Stimulated activated CD4-positive, alpha-beta T cell treated with anti-CD3 and anti-CD28 coated beads, TNF-alpha, amount 100 ng/mL, for 48 hours (primary cell): ENCODE results near the gene TUBAL3.

Experiments
- DNase-seq, 3 donors: peaks; one replicate each; pipeline ENCODE4 v3.0.0-alpha.2; 2020; ENCODE audit warnings: low read depth in 3 of 3

The TUBAL3 gene

GRCh38 chr10:5404208-5405041, at the start of gene TUBAL3:
Gene TUBAL3, minus strand, starts transcription at chr10:5404828. Its CDS starts 36 bp downstream, at chr10:5404792.
- DNase-seq, result no peak

DNA sequence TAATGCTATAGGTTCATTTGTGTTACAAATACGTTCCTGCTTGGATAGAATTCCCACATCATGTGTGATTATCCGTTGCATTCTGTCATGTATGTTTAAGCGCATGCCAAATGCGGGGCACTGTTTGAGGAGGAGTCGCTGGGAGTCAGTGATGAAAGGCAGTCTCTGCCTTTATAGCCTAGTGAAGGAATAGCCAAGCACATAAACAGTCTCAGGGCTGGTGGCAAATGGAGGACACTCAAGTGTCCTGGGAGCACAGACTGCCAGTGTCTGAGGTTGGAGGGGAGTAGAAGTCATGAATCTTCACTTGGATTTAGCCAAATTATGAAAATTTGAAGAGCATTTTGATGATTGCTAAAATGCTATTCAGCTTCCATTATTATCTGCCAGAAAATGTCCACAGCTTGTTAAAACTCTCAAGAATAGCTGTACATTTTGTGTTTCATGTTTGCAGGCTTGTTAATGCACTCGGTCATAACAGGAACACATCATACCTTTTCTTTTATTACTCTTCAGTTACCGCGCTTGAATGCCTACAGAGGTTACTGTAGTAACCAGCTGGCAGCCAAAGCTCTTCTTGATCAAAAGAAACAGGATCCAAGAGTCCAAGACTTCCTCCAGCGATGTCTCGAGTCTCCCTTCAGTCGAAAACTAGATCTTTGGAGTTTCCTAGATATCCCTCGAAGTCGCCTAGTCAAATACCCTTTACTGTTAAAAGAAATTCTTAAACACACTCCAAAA, 49.3 kb upstream of the TUBAL3 start:
- DNase-seq, result no peak

GRCh38 chr10:5450605-5451384, 46.2 kb upstream of the TUBAL3 start:
- DNase-seq, result no peak

- DNase-seq, result no peak
Observed at GRCh38 chr10:5449823-5450222, 45.2 kb upstream of the TUBAL3 start.

DNA sequence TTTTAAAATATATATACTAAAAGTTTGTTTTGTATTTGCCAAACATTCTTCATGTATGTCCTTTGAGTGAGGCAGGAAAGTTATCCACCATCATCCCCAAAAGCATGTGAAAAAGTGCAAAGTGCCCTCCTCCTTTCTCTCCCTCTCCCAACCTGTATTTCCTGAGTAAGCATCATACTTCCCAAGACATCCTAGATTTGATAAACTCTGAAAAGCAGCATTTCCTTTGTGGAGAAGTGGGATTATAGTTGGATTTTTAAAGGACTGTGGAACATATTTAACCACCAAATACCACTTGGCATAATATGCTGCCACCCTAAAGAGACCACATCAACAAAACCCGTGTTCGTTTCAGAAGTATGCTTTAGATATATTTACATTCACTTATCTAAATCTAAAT, 44.6 kb upstream of the TUBAL3 start:
- DNase-seq, result no peak

DNA sequence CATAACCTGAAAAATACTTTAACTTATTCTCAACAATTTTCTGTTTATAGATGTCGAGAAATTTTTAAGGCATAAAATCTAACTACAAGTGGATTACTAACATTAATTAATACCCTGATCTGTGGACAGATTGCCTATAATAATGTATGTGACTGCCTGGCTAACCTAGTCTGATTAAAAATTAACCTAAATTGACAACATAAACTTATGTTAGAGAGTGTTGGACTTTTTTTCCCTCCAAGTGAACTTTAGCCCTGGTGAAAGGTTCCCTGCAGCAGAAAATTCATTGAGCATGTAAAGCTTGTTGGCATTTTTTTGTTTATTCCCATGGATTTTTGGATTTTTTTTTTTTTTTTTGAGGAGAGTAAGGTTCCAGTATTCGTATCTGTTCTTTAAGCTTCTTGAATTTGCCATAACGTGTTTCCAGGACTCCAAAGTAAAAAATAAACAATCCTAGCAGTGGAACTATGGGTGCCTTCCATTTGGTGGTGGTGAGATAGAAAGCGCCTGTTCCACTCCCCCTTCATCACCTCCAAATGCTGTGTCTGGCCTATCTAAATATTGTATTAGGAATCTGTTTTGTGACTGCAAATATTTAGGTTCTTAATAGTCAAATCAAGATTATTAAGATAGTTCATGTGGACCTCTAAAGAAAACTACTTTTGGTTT, 43.8 kb upstream of the TUBAL3 start:
- no peak for DNase-seq

- no peak for DNase-seq
Observed at GRCh38 chr10:5447611-5448071, 43.0 kb upstream of the TUBAL3 start.

DNA sequence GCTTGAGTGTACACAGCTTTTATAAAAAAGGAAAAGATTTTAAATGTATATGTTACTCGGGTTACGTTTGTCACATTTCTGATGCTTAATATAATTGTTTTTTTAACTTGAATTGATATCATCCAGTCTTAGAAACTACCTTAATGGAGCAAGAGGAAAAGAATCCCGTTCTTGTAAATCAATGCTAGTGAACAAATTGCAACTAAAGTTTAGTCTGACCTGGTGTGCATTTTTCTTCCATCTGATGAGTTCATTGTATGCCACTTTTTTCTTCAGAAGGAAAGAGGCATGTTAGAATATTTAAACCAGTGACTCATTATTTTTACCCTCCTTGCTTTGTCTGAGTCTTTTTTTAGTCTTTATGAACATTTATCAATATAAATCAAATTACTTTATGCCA, 42.4 kb upstream of the TUBAL3 start:
- no peak for DNase-seq

GRCh38 chr10:5446390-5446926, 41.8 kb upstream of the TUBAL3 start:
- peak; percentile 20 to 74 (median 71) for DNase-seq

- no peak for DNase-seq
Observed at GRCh38 chr10:5445006-5445405, 40.4 kb upstream of the TUBAL3 start.

GRCh38 chr10:5443429-5443828, 38.8 kb upstream of the TUBAL3 start:
- no peak for DNase-seq

GRCh38 chr10:5442990-5443370, 38.4 kb upstream of the TUBAL3 start:
- no peak for DNase-seq

DNA sequence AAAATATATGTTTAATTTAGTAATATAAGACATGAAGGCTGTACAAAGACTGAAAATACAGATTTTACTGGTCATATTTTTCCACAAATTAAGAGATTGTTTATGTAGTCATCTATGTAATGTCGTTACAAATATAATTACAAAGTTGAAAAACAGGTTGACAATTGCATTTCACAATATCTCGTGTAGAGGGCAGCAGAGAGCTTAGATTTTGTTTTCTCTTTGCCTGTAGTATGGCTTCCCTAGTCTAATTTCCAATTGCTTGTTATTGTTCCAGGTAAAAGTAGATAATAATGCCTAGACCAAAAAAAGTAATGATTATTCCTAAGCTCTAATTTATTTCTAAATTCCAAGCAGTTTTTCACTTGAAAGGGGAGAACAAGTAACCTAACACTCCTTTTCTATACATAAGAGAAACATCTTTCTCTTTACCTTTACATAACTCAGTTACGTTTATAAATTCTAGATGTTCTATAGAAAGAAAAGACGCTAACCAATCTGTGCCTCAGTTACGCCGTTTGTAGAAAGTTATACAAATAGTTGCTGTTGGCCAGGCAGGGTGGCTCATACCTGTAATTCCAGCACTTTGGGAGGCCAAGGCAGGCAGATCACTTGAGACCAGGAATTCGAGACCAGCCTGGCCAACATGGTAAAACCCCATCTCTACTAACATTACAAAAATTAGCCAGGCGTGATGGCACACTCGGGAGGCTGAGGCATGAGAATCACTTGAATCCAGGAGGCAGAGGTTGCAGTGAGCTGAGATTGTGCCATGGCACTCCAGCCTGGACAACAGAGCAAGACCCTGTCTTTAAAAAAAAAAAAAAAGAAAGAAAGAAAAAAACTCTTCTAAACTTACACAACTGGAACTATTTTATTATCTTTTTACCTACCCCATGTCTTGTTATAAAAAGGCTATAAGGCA, 37.7 kb upstream of the TUBAL3 start:
- DNase-seq, result no peak

DNA sequence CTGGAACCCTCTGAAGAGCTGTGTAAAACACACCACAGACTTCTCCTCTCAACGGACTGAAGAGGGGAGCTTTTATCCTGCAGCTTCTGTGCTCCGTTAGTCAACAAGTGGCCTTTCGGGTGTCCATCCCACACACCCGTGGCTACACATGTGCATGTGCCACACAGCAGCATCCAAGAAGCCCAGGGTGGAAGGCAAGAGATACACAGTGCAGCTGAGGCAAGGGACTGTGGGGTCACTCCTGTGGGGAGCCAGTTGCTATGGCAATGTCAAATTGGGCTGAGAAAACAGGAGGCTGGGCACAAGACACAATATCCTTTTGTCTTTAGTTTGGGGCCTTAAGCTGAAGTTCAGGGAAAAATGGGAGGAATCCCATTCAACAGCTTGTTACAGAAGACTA, 36.5 kb upstream of the TUBAL3 start:
- DNase-seq, result no peak

DNA sequence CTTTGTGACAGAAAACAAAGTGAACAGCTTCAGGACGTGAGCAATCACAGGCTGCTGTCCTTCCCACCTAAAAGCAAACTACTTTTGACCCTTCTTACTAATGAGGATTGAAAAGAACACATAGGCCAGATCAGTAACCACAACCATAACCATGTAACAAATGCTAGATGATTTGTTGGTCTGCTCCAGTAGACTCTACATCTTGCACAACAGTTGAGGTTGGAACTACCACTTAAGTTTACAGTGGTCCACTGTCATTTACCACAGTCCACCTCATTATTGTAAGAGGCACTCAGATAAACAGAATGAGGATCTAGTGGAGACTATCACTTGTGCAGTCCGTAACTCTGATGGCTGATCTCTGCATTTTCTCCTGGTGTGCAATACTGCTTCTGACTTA, 35.6 kb upstream of the TUBAL3 start:
- no peak for DNase-seq

DNA sequence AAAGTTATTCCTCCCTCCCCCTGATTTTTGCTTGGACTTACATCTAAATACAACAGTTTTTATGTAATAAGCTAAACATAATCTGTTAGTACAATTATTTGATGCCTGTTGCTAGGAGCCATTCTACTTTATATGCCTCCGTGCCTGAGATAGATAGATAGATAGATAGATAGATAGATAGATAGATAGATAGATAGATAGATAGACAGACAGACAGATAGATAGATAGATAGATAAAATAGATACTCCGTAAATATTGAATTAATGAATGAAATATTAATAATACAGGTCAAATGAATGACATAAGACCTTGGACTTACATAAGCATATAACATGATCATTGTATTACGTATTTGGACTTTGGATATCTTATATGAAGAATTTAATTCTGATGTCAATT, 30.7 kb upstream of the TUBAL3 start:
- DNase-seq, result no peak

- DNase-seq, result no peak
Observed at GRCh38 chr10:5434017-5434753, 29.6 kb upstream of the TUBAL3 start.

DNA sequence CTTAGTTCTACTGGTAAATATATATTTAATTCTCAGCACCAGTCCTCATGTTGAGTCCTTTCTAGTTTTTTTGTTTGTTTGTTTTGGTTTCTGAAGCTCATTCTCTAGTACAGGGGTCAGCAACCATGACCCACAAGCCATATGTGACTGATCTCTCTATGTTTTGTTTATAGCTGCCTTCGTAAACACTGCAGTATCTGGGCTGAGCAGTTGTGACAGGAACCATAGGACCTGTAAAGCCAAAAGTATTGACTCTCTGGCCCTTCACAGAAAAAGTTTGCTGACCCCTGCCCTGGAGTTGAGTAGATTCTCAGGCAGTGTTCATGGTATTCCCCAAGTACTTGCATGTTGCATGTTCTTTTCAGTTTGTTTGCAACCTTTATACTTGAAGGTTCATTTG, 28.6 kb upstream of the TUBAL3 start:
- DNase-seq, result no peak

DNA sequence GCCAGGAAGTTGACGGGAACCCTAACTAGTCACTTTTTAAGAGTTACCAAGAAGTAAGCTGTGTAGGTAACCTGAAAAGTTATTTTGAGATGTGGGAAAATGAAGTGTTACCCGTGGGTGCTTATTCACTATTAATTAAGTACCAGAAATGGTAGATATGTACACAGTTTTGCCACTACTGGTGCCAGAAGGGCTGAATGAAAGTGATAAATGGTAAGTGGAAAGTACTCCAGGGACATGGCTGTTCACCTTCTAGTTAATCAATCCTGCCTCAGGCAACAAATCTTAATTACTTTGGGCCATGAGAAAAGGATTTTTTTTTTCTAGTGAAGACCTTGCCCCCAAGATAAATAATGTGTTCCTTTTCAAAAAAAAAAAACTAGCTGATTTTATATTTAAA, 23.5 kb upstream of the TUBAL3 start:
- DNase-seq, result no peak

- no peak for DNase-seq
Observed at GRCh38 chr10:5424751-5425150, 20.1 kb upstream of the TUBAL3 start.
